HG02642 (cell line): ENCODE results near the gene CYP27B1.
A peak's percentile ranks its signal among the peaks of the same experiment; 100 is the strongest.

Experiments
- ATAC-seq: cut with Tn5 transposase; IDR thresholded peaks from one replicate; pipeline ENCODE4 v1.9.1; 2021; ENCODE audit warnings: mild to moderate bottlenecking; ENCODE audit not compliant: unreplicated experiment, poor library complexity

CYP27B1 gene

DNA sequence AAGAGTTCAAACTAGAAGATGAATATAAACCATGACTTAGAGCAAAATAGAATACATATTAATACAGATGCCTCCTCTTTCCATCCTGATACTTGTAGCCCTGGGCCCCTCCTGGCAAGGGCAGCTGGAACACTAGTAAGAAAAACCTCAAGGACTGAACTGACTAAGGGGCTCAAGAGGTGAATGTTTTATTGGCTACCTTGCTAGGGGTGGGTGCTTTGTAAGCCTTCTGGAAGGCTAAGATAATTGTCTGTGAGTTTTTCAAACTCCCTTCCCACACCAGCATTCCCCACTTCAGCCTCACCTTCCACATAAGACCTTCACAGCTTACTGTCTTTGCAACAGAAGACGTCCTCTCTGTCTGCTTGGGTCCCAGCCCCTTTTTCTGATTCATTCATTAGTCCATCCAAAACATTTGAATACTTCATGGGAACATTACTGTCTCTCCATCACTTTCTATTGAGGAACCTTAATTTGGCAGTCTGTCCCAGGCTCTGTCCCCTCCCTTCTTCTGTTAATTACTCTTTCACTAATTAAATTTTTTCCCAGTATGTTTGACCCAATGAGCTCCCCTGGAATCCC, 13.0 kb downstream of the CYP27B1 start:
- ATAC-seq = no peak

DNA sequence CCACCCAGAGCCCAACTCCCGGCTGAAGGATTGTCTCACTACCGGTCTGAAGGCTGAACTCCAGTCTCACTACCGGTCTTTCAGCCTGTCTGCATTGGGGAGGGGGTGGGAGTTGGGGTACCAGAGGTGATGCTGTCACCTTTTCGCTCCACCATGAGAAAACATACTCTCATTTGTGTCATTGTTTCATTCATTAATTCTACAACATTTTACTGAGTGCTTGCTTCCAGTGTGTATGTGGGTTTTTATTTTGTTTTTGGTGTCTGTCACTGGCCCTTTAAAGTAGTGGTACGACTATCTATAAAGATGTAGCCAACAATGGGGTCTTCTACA, 14.2 kb downstream of the CYP27B1 start:
- ATAC-seq = no peak

- ATAC-seq = peak; percentile 82
These were observed 14.8 kb downstream of the CYP27B1 start, which contains the start of gene CDK4 for GRCh38 chr12:57751788-57752667. Gene CDK4 (minus strand): TSS chr12:57752310. CDS start chr12:57751717, 593 bp downstream.

- ATAC-seq = no peak
These were observed 15.5 kb downstream of the CYP27B1 start for GRCh38 chr12:57751432-57751787.

- ATAC-seq = no peak
These were observed 16.1 kb downstream of the CYP27B1 start for GRCh38 chr12:57750561-57751431.

DNA sequence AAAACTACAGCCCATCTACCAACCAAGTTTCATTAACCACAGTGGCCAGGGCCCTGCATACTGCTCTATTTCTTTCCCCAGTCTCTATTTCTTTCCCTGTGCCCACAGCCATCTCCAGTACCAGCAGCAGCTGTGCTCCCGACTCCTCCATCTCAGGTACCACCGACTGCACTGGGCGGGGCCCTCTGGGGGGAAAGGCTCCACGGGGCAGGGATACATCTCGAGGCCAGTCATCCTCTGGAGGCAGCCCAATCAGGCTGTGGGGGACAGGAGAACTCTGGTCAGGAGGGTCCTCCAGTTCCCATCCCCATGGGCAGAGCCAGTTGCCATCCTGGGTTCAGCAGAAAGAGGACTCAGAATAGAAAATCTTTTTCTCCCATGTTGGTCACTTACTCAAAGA, 17.8 kb downstream of the CYP27B1 start:
- ATAC-seq = no peak

DNA sequence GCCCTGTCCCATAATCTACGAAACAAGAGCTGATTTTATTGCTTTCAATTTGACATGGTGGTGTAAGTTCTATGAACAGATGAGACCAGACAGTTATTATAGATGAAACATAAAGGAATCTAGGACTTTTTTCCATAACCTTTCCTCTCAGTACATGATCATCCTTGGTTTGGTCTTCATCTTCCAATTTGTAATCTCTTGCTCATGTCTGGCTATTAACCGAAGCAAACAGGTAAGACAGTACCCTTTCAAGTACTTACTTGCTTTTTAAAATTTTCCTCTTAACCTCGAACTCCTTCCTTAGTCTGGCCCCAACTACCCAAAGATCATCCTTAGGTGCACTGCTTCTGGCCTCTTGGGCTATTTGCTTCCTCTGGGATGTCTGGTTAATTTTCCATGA, 20.9 kb downstream of the CYP27B1 start:
- no peak for ATAC-seq

DNA sequence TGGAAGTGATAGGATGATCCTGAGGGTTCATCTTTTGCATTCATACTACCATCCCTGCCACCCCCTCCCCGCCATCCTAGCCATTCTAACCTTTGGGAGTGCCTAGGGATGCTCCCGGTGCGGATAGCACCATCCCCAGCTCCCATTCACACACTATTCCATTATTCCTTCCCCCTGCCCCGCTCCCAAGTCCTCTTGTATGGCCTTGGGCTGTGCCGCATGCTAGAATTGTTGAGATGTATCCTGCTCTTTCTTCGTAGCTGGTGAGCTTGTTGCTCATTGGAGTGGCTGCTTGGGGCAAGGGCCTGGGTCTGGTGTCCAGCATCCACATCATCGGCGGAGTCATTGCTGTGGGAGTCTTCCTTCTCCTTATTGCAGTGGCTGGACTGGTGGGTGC, 21.4 kb downstream of the CYP27B1 start:
- no peak for ATAC-seq

- peak; percentile 89 for ATAC-seq
These were observed 21.9 kb downstream of the CYP27B1 start, which contains the start of gene TSPAN31 for GRCh38 chr12:57744777-57745484. Gene TSPAN31 (plus strand): TSS chr12:57745039. CDS start chr12:57745155, 116 bp downstream.

DNA sequence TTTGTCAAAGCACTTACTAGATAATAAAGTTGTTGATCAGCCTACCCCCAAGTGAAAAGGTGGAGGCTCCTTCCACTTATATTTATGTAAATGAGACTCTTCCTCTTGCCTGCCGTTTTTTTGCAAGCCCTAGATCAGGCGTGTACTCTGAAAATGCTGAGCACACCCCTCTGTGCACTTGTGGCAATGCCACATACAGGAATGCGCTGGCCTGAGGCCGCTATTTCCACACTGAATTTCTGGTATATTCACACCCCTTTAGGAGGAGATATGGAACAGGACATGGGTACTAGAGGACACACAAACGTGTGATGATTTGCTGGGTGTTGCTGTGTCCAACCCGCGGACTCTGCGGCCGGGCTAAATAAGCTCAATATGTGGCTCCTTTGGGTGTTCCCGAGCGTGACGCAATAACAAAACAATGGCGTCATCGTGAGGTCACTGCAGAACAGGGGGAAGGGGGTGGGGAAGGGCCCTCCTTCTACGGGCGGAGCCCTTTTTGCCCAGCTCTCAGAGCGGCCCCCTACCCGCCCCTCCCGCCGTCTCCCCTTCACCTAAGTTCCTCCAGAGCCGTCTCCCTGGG, 22.6 kb downstream of the CYP27B1 start:
- ATAC-seq = peak; percentile 38

DNA sequence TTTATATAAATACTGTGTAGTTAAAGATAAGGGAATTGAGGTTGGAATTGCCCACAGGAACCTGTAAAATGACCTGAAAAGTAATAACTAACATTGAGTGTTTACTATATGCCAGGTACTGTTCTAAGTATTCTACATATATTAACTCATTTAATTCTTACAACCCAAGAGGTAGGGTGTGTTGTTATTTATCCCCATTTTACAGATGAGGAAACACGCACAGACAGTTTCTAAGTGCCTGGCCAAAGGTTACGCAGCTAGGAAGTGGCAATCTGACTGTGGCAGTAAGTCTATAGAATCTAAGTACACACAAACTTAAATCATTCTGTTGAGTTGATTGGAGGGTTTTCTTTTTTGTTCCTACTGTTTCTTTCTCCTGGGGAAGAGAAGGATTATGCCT, 23.1 kb downstream of the CYP27B1 start:
- no peak for ATAC-seq

GRCh38 chr12:57741844-57742738, 24.8 kb downstream of the CYP27B1 start:
- ATAC-seq = peak; percentile 61

DNA sequence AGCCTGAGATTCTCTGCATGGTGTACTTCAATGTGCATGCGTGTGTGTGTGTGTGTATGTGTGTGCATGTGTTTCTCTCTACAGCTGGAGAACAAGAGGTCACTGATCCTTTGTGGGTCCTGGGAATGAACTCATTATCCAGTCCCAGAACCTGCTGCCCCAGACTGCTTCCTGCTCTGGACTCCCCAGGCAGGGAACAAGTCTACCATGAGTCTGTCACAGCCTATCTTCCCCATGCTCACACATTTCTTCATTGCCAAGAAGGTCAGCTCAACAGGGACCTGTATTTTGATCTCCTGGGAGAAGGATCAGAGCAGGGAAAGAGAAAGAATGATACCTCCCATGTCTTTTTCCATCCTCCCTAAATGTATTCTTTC, 25.5 kb downstream of the CYP27B1 start:
- no peak for ATAC-seq

- peak; percentile 42 for ATAC-seq
These were observed 26.0 kb downstream of the CYP27B1 start for GRCh38 chr12:57740656-57741412.

DNA sequence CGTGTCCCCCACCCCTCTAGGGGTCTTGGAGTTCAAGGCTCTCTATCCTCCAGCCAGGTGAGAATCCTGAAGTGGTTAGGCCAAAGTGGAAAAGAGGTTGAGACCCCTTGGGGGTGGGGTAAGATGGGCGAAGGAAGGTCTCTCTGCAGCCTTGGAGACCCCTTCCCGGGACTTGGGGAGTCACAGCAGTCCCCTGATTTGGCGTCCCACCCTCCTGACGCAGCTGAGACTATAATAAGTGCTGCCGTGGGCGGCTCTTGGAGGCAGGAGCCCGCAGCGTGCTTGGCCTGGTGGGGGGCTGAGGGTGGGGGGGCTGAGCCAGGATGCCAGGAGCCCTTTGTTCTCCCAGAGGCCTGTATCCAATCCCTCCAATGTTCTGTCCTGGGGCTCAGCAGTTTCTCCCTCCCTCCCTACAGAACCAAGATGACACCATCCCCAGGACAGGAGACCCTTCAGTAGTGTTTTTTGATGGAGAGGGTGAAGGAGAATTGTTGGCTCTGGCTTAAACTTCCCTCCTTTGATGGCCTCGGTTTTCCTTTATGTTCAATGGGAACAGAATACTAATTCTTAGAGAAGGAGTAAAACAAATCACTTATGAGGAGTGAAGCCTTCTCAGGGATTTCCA, 26.9 kb downstream of the CYP27B1 start:
- ATAC-seq = no peak

DNA sequence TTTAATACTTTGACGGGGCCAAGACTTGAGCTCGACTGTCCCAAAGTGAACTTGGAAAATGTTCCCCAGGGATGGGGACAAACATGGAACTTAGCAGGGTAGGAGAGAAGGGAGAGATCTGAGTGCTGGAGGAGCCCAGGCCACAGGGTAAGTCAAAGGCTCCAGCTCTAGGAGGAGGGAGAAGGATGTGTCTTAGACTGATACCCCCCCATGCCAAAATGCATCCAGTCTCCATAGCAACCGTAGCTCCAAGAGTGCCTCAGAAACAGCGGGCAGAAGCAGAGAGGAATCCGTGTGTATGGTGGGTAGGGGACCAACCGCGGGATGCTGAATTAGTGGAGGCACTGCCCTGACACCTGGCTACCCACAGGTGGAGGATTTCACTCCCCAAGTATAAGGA, 27.5 kb downstream of the CYP27B1 start:
- ATAC-seq = no peak

- ATAC-seq = no peak
These were observed 28.1 kb downstream of the CYP27B1 start, which contains the start of gene AGAP2 for GRCh38 chr12:57738661-57739237. Gene AGAP2 (minus strand): TSS chr12:57738742. CDS start chr12:57738246, 496 bp downstream.
